Suprapubic skin (tissue), 4 donors: Measurements from ENCODE around the gene LRRC27. TPM values are rescaled to one million over a fixed set of nuclear protein-coding genes. Genes with fewer than 3 reads are reported as not detected.

Experiments used
- DNase-seq, 2 donors: peaks; one replicate each; pipeline ENCODE4 v3.0.0-alpha.2; 2019; ENCODE audit warnings: low spot score in 2 of 2
- H3K27ac ChIP-seq: fragments of 200-600 bp; sonication (generic); one replicate; pipeline ENCODE4 v1.5.1; 2019
- H3K27me3 ChIP-seq: fragments of 200-600 bp; sonication (generic); one replicate; pipeline ENCODE4 v1.5.1; 2019
- H3K36me3 ChIP-seq: fragments of 200-600 bp; sonication (generic); one replicate; pipeline ENCODE4 v1.5.1; 2019
- H3K4me1 ChIP-seq: fragments of 200-600 bp; sonication (generic); one replicate; pipeline ENCODE4 v1.5.1; 2019
- H3K4me3 ChIP-seq: fragments of 200-600 bp; sonication (generic); one replicate; pipeline ENCODE4 v1.5.1; 2019; ENCODE audit warnings: mild to moderate bottlenecking
- H3K9me3 ChIP-seq: fragments of 200-600 bp; sonication (generic); one replicate; pipeline ENCODE4 v1.5.1; 2019
- CTCF ChIP-seq, 2 donors: fragments of 200-600 bp in 1 of 2; fragments of 450-650 bp in 1 of 2; sonication (generic) in 1 of 2; IDR thresholded peaks; one replicate each; pipeline ENCODE4 v1.5.1; 2016 to 2019; ENCODE audit warnings: antibody characterized with exemption in 2 of 2, mild to moderate bottlenecking in 1 of 2, moderate library complexity in 1 of 2
- EP300 ChIP-seq: sonication (generic); formaldehyde crosslinking; IDR thresholded peaks from one replicate; pipeline ENCODE4 v1.6.1; 2017; ENCODE audit warnings: antibody characterized with exemption
- POLR2A ChIP-seq, 2 donors: fragments of 450-650 bp; IDR thresholded peaks; one replicate each; pipeline ENCODE4 v1.6.1; 2017; ENCODE audit warnings: antibody characterized with exemption in 2 of 2, mild to moderate bottlenecking in 2 of 2, moderate library complexity in 2 of 2
- POLR2AphosphoS5 ChIP-seq, 3 donors: sonication (generic); formaldehyde crosslinking; IDR thresholded peaks; one replicate each; pipeline ENCODE4 v1.6.1; 2017; ENCODE audit warnings: antibody characterized with exemption in 3 of 3
- WGBS: methylation state at CpG from one replicate; pipeline ENCODE4 v1.1.5; 2018; 5-methylcytosine and 5-hydroxymethylcytosine counted together
- total RNA-seq, 4 donors: library from RNA; depleted of rRNA; stranded (reverse); fragments of >200 nt; gene quantifications; one replicate each; pipeline ENCODE4 v1.1.0, GENCODE V29; 2016

LRRC27 gene
- total RNA-seq, 4 donors from 2014 or later, result 6.6 to 13.1 (median 7.1) TPM

DNA sequence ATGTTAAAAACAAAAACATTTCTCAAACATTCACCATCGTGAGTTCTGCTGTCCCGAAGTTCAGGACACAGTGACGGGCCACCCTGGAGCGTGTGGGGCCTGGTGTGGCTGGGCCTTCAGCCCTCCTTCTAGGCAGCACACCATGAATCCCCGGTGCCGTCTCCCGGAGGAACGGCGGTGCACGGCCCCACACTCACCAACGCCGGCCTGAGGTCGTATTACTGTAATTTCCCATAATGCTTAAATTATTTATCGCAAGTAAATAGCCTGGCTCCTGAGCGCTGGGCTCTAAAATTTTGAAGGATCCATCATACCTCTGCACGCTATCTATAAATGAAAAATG lies 25.7 kb upstream of the LRRC27 start:
- no peak for TF ChIP-seq POLR2AphosphoS5 (IDR thresholded peaks at IDR 0.05)
- no peak for TF ChIP-seq CTCF (IDR thresholded peaks at IDR 0.05)
- no peaks in the 10 kb centered on the region for H3K9me3 ChIP-seq
- peaks cover 8% of the 10 kb centered on the region for H3K27me3 ChIP-seq
- H3K4me1 ChIP-seq, result peaks cover 27% of the 10 kb centered on the region
- peak; percentile 55 to 74 for DNase-seq
- H3K27ac ChIP-seq, result no peak overlapping the region
- H3K4me3 ChIP-seq, result no peak overlapping the region
- H3K36me3 ChIP-seq, result no peaks in the 10 kb centered on the region
- whole genome bisulfite sequencing, result 95% methylated on average over 16 of the region's 16 CpGs

DNA sequence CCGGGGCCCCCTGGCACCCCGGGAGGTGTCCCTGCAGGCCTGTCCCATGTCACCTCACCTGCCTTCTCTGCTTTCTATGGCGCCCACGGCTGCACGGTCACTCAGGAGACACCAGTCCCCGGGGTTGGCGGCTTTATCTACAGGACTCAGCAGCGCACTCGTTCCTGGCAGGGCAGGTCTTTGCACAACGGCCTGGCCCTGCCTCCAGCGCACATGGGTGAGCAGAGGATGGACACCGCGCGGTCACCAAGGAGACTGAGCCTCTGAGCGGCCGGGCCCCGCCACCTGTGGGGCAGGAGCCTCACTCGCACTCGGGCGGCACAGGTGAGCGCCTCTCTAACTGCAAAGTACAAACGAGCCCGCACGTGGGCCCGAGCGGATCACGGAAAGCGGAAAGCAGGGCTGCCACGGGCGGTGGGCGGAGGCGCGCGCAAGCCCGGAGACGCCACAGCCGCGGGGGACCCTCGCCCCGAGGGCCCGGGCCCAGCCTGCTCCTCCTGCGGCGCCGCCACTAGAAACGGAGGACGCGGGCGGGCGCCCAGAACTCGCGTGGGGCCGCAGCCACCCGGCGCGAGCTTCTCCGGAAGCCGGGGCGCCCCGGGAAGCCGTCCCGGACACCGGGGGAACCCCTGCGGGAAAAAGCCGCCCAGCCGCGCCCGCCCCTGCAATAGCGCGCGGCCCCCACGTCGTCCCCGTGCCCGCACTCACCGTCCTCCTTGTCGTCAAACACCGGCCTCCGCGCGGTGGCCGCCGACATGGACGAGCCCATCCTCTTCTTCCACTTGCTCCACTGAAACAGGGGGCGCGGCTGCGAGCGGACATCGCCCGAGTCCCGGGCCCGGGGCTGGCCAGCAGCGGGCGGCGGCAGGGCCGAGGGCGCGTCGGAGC lies 24.9 kb upstream of the LRRC27 start:
- Histone ChIP-seq H3K4me1 (peaks cover 27% of the 10 kb centered on the region), H3K27me3 (peaks cover 8% of the 10 kb centered on the region), H3K4me3 (peak overlapping the region; percentile 66), H3K27ac (no peak overlapping the region), H3K9me3 (no peaks in the 10 kb centered on the region), H3K36me3 (no peaks in the 10 kb centered on the region)
- WGBS, result 16% methylated on average over 26 of the region's 98 CpGs
- peak; percentile 84 for DNase-seq
- TF ChIP-seq EP300 (no peak), POLR2AphosphoS5 (IDR thresholded peaks at IDR 0.05) (no peak), CTCF (IDR thresholded peaks at IDR 0.05) (no peak), POLR2A (IDR thresholded peaks at IDR 0.05) (no peak)

GRCh38 chr10:132307823-132308586 lies 24.0 kb upstream of the LRRC27 start, which contains the start of gene STK32C:
Gene STK32C (minus strand): TSS chr10:132307950. CDS start chr10:132307833, 117 bp downstream.
- H3K27ac ChIP-seq, result peak within 1 kb of the TSS; percentile 39
- no peaks in the 10 kb centered on the region for H3K9me3 ChIP-seq
- peaks cover 27% of the 10 kb centered on the region for H3K4me1 ChIP-seq
- DNase-seq, result peak; percentile 91 to 92
- H3K4me3 ChIP-seq, result peak within 1 kb of the TSS; percentile 66
- WGBS, result 1% methylated on average over 13 of the region's 84 CpGs
- TF ChIP-seq EP300, result no peak
- TF ChIP-seq POLR2AphosphoS5 (IDR thresholded peaks at IDR 0.05), result no peak
- no peak for TF ChIP-seq CTCF (IDR thresholded peaks at IDR 0.05)
- no peak for TF ChIP-seq POLR2A (IDR thresholded peaks at IDR 0.05)
- no peaks in the 10 kb centered on the region for H3K36me3 ChIP-seq
- peaks cover 8% of the 10 kb centered on the region for H3K27me3 ChIP-seq

DNA sequence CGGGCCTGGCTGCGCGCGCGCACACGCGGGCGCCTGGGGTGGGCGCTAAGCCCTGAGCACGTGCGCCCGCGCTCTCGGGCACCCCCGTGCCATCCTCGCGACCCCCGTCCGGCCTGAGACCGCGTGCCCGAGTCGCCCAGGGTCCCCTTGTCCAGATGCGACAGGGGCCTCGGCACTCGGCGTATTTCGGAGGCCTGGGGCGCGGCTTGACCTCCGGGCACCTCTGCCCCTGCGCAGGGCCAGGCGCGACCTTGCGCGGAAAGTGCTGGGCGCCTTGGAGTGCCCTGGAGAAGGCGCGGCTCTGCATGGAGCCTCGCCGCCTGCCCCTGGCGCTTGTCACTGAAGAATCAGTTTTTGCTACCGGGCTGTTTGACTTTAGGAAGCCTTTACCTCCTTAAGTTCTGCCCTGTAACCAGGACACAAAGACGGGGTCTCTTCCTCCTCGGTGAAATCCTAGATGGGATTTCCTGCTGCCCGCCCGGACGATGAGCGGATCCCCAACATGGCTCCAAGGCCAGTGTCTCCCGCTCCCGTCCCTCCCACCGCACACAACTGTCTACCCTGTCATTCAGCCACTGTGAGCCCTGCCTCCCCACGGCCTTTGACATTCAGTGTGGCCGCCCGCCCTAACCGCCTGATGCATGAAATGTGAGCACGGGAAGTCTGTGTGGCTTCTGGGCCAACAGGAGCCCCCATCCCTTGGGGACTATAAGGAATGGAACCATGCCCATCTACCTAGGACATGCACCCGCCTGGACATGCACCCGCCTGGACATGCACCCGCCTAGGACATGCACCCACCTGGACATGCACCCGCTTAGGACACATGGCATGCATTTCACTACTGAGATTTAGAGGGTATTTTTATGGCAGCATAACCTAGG lies 23.2 kb upstream of the LRRC27 start:
- Histone ChIP-seq H3K27ac (peak overlapping the region; percentile 39), H3K9me3 (no peaks in the 10 kb centered on the region), H3K27me3 (peaks cover 8% of the 10 kb centered on the region), H3K4me3 (peak overlapping the region; percentile 66), H3K4me1 (peaks cover 27% of the 10 kb centered on the region), H3K36me3 (no peaks in the 10 kb centered on the region)
- WGBS, result 20% methylated on average over 1 of the region's 61 CpGs
- peak; percentile 74 to 79 for DNase-seq
- TF ChIP-seq EP300 (no peak), POLR2A (IDR thresholded peaks at IDR 0.05) (no peak), CTCF (IDR thresholded peaks at IDR 0.05) (no peak), POLR2AphosphoS5 (IDR thresholded peaks at IDR 0.05) (no peak)
